Body of pancreas (tissue), 4 donors: Measurements from ENCODE around the gene BCKDHB. TPM values are rescaled to one million over a fixed set of nuclear protein-coding genes. Genes with fewer than 3 reads are reported as not detected.
A peak's percentile ranks its signal among the peaks of the same experiment; 100 is the strongest.

Source experiments
- ATAC-seq: fragments of 150-250 bp; one replicate; pipeline ENCODE4 v1.9.1; 2016
- DNase-seq, 4 donors: peaks; one replicate each; pipeline ENCODE4 v3.0.0-alpha.2; 2019
- H3K27ac ChIP-seq, 4 donors: fragments of 200-600 bp; sonication (generic); 1 replicate in 3 of 4; 2 replicates in 1 of 4; pipeline versions ENCODE4 v1.5.1 to v1.6.1; 2016 to 2019; ENCODE audit warnings: mild to moderate bottlenecking in 1 of 4, mixed read lengths in 1 of 4, moderate library complexity in 1 of 4
- H3K27me3 ChIP-seq, 2 donors: fragments of 200-600 bp; sonication (generic); one replicate each; pipeline ENCODE4 v1.6.0; 2016; ENCODE audit warnings: mild to moderate bottlenecking in 1 of 2
- H3K36me3 ChIP-seq, 2 donors: fragments of 200-600 bp; sonication (generic); replicated peaks in 1 of 2; 2 replicates each; pipeline ENCODE4 v1.5.1; 2016; ENCODE audit warnings: low read depth in 2 of 2; ENCODE audit not compliant: insufficient read depth in 1 of 2
- H3K4me1 ChIP-seq: fragments of 200-600 bp; sonication (generic); one replicate; pipeline ENCODE4 v1.6.0; 2016
- H3K4me3 ChIP-seq, 2 donors: fragments of 200-600 bp; sonication (generic); 1 replicate in 1 of 2; 2 replicates in 1 of 2; pipeline ENCODE4 v1.5.1; 2016 to 2019
- H3K9me3 ChIP-seq, 3 donors: fragments of 200-600 bp; sonication (generic); 1 replicate in 2 of 3; 2 replicates in 1 of 3; pipeline ENCODE4 v1.5.1; 2016
- CTCF ChIP-seq, 7 experiments: fragments of 450-650 bp in 4 of 7; fragments of 200-600 bp in 3 of 7; sonication (generic) in 3 of 7; IDR thresholded peaks; one replicate each; pipeline ENCODE4 v1.5.1; 2016 to 2019; ENCODE audit warnings: antibody characterized with exemption in 7 of 7
- POLR2A ChIP-seq, 3 donors: fragments of 450-650 bp; IDR thresholded peaks; one replicate each; pipeline ENCODE4 v1.6.1; 2016; ENCODE audit warnings: antibody characterized with exemption in 3 of 3, mild to moderate bottlenecking in 2 of 3
- WGBS, 2 donors: methylation state at CpG; one replicate each; pipeline ENCODE4 v1.1.5; 2017; 5-methylcytosine and 5-hydroxymethylcytosine counted together
- intact Hi-C: fragments of 100-400 bp; cut with DNase I; formaldehyde crosslinking; loops from one replicate; pipeline ENCODE4 v1.15.1; 2023
- total RNA-seq, 2 donors: library from RNA; depleted of rRNA; stranded (reverse); fragments of >200 nt; gene quantifications; one replicate each; pipeline ENCODE4 v1.1.0, GENCODE V29; 2016

The BCKDHB gene
- total RNA-seq, 2 donors from 2014 or later: 11.5 to 14.8 TPM

- WGBS, 2 donors: 89 to 94% methylated on average over 1 of the region's 1 CpG
- no peaks in the 10 kb centered on the region for H3K27me3 ChIP-seq
- intact Hi-C loops: no loop called here
- no peaks in the 10 kb centered on the region for H3K4me1 ChIP-seq
- TF ChIP-seq POLR2A (IDR thresholded peaks at IDR 0.05) (no peak), CTCF (IDR thresholded peaks at IDR 0.05) (no peak)
- ATAC-seq (no peak), DNase-seq (no peak)
- no peaks in the 10 kb centered on the region for H3K36me3 ChIP-seq
- no peaks in the 10 kb centered on the region for H3K9me3 ChIP-seq
- H3K4me3 ChIP-seq: no peak overlapping the region
- no peak overlapping the region for H3K27ac ChIP-seq
These were observed 27.6 kb downstream of the BCKDHB start for GRCh38 chr6:80134065-80134464.

GRCh38 chr6:80142586-80142985 is 36.1 kb downstream of the BCKDHB start:
- no peak overlapping the region for H3K27ac ChIP-seq
- ATAC-seq: no peak

GRCh38 chr6:80143419-80143937 is 37.0 kb downstream of the BCKDHB start:
- H3K36me3 ChIP-seq: no peaks in the 10 kb centered on the region

More at GRCh38 chr6:80142586-80142985, 36.1 kb downstream of the BCKDHB start:
- DNase-seq: no peak
- Histone ChIP-seq H3K4me1 (peaks cover 9% of the 10 kb centered on the region), H3K4me3 (no peak overlapping the region), H3K27me3 (no peaks in the 10 kb centered on the region), H3K9me3 (no peaks in the 10 kb centered on the region), H3K36me3 (no peaks in the 10 kb centered on the region)
- TF ChIP-seq POLR2A (IDR thresholded peaks at IDR 0.05): no peak
- no peak for TF ChIP-seq CTCF (IDR thresholded peaks at IDR 0.05)
- 86 to 94% methylated on average over 1 of the region's 1 CpG for WGBS, 2 donors
- intact Hi-C loops: no loop called here

GRCh38 chr6:80144753-80145315 is 38.4 kb downstream of the BCKDHB start:
- H3K36me3 ChIP-seq: no peaks in the 10 kb centered on the region
- 91% methylated on average over 4 of the region's 4 CpGs for WGBS, 2 donors
- DNase-seq: no peak
- peaks cover 9% of the 10 kb centered on the region for H3K4me1 ChIP-seq
- no peaks in the 10 kb centered on the region for H3K9me3 ChIP-seq
- intact Hi-C loops: no loop called here
- no peaks in the 10 kb centered on the region for H3K27me3 ChIP-seq
- ATAC-seq: no peak
- no peak overlapping the region for H3K4me3 ChIP-seq
- TF ChIP-seq CTCF (IDR thresholded peaks at IDR 0.05) (no peak), POLR2A (IDR thresholded peaks at IDR 0.05) (no peak)
- no peak overlapping the region for H3K27ac ChIP-seq

More at GRCh38 chr6:80143419-80143937, 37.0 kb downstream of the BCKDHB start:
- Histone ChIP-seq H3K4me1 (peaks cover 9% of the 10 kb centered on the region), H3K9me3 (no peaks in the 10 kb centered on the region), H3K4me3 (no peak overlapping the region), H3K27ac (no peak overlapping the region), H3K27me3 (no peaks in the 10 kb centered on the region)
- DNase-seq (peak; percentile 56 to 71 (median 67)), ATAC-seq (peak; percentile 30)
- TF ChIP-seq POLR2A (IDR thresholded peaks at IDR 0.05) (no peak), CTCF (IDR thresholded peaks at IDR 0.05) (no peak)
- 49 to 51% methylated on average over 3 of the region's 3 CpGs for WGBS, 2 donors
- intact Hi-C loops: no loop called here

GRCh38 chr6:80145509-80145908 is 39.0 kb downstream of the BCKDHB start:
- ATAC-seq (no peak), DNase-seq (no peak)
- H3K4me1 ChIP-seq: peaks cover 9% of the 10 kb centered on the region
- no peaks in the 10 kb centered on the region for H3K36me3 ChIP-seq
- intact Hi-C loops: no loop called here
- no peaks in the 10 kb centered on the region for H3K9me3 ChIP-seq
- H3K27ac ChIP-seq: no peak overlapping the region
- TF ChIP-seq CTCF (IDR thresholded peaks at IDR 0.05) (no peak), POLR2A (IDR thresholded peaks at IDR 0.05) (no peak)
- no peaks in the 10 kb centered on the region for H3K27me3 ChIP-seq
- no peak overlapping the region for H3K4me3 ChIP-seq
